ENCODE data around the gene PDE4D. TPM values are rescaled to one million over a fixed set of nuclear protein-coding genes. Genes with fewer than 3 reads are reported as not detected.
"Not testable (repeated sequence)": the region's sequence is repeated elsewhere in the genome, so short reads cannot be mapped to it uniquely, and the experiment has no call there.

Gene PDE4D
- total RNA-seq, 1 experiment from 2014 or later: 15.0 TPM

- no peak for DNase-seq (ENCODE audit: low spot score)
Observed at GRCh38 chr5:58983526-58984452, 909.7 kb downstream of the PDE4D start.

- no peak for DNase-seq (ENCODE audit: low spot score)
Observed at GRCh38 chr5:58980890-58981289, 912.6 kb downstream of the PDE4D start.

DNA sequence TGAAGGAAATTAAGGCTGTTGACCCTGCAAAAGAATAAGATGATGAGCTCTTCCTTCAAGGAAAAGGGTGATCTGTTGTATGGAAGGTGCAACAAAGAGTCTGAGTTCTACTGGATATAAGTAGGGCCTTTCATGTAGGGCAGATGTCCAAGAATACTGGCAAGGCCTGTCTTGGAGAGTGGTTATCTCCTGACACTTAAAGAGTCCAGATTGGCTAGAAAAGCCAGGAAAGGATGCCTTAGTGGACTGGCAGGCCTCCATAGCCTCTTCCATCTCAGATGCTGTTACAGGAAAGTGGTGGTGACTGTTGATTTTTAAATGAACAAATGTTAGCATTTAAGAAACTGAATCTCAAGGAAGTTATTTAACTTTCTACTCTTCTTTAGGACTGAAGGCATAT is 914.4 kb downstream of the PDE4D start:
- no peak for DNase-seq (ENCODE audit: low spot score)

DNA sequence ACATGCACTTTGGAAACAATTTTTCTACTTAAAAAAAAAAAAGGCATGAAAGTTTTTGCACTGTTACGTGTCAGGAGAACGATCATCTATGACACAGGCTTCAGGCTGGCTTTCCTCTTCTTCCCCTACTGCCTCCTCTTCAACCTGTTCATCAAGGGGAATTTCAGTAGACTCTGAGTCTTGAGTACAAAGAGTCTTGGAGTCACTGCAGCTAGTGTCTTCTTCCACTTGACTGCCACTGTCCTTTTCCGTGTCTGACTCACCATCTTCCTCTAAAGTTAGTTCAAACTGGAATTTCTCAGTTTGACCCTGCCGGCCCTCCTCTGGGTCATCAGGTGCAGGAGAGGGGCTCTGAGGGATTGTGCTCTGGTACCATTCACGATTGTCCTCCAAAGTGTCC is 918.9 kb downstream of the PDE4D start:
- no peak for DNase-seq (ENCODE audit: low spot score)

- no peak for DNase-seq (ENCODE audit: low spot score)
Observed at GRCh38 chr5:58974083-58974482, 919.4 kb downstream of the PDE4D start.

GRCh38 chr5:58972301-58972700 is 921.2 kb downstream of the PDE4D start:
- DNase-seq (ENCODE audit: low spot score): no peak

GRCh38 chr5:58970766-58971165 is 922.8 kb downstream of the PDE4D start:
- DNase-seq (ENCODE audit: low spot score): no peak

DNA sequence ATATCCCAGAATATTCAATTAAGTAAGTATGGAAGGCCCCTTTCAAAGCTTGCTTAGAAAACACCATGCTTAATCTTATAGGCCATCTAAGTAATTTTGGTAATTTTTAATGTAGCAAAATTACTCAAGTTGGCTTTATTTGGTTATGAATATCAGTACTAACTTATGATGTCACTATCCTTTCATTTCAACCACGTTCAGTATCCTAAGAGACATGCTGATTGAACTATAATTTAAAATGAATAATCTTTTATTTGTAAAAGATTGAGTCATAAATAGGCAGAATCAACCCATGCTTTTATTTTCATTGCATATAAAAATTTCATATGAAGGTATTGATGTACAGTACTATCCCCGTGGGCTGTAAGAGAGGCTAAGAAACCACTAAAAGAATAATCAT is 923.7 kb downstream of the PDE4D start:
- no peak for DNase-seq (ENCODE audit: low spot score)

DNA sequence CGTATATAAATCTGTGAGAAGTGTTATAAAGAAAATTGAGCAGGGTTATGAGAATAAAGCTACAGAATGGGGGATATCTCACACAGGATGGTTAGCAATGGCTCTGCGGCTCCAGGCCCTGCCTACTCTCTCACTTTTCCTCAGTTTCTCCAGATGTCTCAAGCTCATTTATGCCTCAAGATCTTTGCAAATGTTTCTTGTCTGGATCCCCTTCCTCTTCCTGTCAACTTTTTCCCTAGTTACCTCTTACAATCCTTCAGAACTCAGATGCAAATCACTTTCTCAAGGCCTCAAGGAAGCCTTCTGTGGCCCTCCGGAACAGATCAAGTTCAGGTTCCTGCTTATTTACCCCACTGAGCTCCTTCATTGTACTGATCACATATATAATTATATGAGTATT is 924.3 kb downstream of the PDE4D start:
- no peak for DNase-seq (ENCODE audit: low spot score)

DNA sequence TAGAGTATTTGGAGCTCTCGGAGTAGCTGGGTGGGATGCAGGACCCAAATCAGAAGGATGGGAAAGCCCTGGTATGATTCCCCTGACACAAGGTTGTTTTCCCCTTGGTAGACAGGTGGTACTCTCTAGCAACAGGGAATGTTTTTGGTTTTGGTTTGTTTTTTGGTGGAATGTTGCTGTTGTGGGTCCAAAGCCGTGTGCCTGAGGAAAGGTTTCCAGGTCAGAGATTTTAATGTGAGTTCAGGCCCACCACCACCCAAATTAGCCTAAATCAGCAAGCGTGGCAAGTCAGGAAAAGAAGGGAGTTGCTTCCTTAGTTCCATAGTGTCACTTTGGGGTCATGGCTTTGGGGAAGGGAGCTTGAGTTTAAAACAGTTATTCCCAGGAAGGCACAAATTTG is 925.2 kb downstream of the PDE4D start:
- DNase-seq (ENCODE audit: low spot score): no peak

GRCh38 chr5:58967597-58968281 is 925.8 kb downstream of the PDE4D start:
- no peak for DNase-seq (ENCODE audit: low spot score)

DNA sequence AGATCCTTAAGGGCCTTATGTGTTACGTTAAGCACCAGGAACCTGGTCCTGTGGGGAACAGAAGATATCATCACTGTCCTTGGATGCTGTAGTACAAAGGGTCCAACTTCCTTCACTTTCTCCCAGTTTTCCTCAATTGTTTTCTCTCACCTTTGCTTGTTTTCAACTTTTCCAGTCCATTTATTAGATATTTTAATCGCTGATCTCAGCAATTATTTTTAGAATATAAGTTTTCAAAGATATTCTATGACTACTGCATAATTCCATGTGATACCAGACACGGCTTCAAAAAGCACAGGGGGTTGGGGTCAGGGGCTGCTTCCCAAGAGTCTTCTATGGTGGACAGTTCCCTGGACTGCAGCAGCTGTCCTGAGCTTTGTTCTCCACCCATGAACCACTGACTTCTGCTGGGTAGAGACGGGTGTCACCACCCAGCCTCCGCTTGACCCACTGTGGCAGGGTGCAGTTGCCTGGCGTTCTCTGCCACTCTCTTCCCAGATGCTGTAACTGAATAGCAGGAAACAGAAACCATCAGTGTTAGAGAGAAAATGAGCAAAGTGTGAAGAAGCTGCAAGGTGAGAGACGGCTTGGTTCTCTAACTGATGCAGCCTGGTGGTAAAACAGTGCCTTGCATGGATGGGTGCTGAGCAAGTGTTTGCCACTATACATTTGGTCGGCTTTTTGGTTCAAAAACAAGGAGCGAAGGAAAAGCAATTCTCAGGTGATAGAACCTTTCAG is 927.7 kb downstream of the PDE4D start:
- DNase-seq (ENCODE audit: low spot score): no peak

DNA sequence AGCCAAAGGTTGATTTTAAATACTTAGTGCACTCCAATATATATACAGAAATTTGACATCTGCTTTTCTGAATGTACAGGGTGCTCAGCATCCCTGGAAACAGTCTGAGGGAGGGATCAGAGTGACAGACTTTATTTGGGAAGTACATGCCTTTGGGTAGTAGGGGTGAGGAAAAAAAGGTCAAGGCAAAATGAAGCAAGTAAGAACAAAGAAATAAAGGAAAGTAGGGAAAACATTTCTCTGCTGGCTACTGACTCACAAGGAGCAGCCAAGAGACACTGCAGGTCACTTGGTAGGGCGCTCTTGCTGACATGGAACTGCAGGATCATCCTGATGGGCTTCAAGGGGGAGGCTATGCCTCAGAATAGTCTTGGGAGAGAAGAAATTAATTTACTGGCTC is 929.7 kb downstream of the PDE4D start:
- DNase-seq (ENCODE audit: low spot score): no peak

DNA sequence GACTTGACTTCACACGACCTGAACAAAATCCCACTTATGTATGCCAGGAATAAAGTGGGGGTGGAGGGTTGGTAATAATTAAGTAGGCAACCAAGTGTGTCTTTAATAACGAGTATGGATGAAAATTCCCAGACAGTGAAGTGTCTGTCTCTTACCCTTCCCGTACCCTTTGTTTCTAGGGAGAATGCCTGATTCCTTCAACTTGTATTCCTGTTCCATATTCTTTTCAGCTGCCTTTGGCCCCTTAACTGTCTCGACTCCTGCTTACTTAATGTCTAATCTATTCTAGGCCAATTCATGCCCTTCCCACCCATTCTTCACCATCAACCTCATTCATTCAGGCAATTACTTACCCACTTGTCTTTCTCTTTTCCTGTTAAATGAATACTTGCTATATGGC is 930.2 kb downstream of the PDE4D start:
- no peak for DNase-seq (ENCODE audit: low spot score)

DNA sequence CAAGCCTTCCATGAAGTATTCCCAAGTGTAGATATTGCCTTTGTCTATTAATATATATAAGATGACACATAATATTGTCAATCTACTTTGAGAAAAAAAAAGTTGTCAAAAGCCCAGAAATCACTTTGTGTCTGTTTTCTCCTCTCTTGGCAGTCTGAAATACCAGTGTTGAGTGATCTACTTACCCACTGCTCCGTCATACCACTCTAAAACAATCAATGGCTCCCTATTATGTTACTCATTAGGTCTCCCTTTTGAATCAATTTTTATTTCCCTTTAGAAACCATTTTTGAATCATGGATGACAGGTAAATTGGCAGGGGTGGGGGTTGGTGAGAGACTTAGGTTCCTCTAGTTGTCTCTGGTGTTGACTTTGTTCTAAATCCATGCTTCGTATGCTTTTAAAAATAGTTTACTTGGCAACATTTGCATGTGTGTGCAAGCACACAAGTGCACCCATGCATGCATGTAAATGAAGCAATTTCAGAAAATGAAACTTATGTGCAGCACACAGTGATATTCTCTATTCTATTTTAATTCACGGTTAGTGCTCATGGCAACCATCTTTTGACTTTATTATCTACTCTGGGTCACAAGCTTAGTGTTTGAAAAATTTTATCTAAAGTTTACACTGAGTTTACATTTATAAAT is 931.8 kb downstream of the PDE4D start:
- no peak for DNase-seq (ENCODE audit: low spot score)

GRCh38 chr5:58958701-58959100 is 934.8 kb downstream of the PDE4D start:
- no peak for DNase-seq (ENCODE audit: low spot score)

DNA sequence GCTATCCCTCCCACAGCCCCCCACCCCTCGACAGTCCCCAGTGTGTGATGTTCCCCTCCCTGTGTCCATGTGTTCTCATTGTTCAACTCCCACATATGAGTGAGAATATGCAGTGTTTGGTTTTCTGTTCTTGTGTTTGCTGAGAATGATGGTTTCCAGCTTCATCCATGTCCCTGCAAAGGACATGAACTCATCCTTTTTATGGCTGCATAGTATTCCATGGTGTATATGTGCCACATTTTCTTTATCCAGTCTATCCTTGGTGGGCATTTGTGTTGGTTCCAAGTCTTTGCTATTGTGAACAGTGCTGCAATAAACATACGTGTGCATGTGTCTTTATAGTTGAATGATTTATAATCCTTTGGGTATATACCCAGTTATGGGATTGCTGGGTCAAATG is 940.3 kb downstream of the PDE4D start:
- not testable (repeated sequence) for DNase-seq (ENCODE audit: low spot score)

DNA sequence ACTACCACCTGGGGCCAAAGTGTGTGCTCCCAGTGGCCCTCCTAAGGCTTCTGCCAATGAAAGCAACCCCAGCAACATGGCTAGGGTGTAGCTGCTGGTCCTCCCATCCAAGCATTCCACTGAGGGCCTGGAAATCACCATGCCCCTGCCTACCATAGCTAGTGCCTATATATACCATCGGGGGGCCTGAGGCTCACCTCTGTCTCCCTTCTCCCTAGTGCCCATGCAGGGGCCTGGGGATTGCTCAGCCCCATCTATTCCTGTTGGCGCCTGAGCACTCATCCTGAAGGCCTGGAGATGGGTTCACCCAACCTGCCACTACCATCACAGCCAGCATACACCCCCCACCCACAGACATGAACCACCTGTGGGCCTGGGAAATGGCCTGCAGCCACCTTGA is 943.3 kb downstream of the PDE4D start:
- DNase-seq (ENCODE audit: low spot score): no peak

- no peak for DNase-seq (ENCODE audit: low spot score)
Observed at GRCh38 chr5:58946230-58946629, 947.3 kb downstream of the PDE4D start.

- no peak for DNase-seq (ENCODE audit: low spot score)
Observed at GRCh38 chr5:58944221-58944620, 949.3 kb downstream of the PDE4D start.

- no peak for DNase-seq (ENCODE audit: low spot score)
Observed at GRCh38 chr5:58940446-58940845, 953.1 kb downstream of the PDE4D start.

- DNase-seq (ENCODE audit: low spot score): no peak
Observed at GRCh38 chr5:58939664-58940063, 953.9 kb downstream of the PDE4D start.
